Measurements from ENCODE around the gene FOXP1. TPM values are rescaled to one million over a fixed set of nuclear protein-coding genes. Genes with fewer than 3 reads are reported as not detected.
"Not testable (repeated sequence)": the region's sequence is repeated elsewhere in the genome, so short reads cannot be mapped to it uniquely, and the experiment has no call there.

FOXP1 gene
- polyA plus RNA-seq, 6 donors from 2014 or later = 441 to 620 (median 523) TPM

- H3K27ac Mint-ChIP-seq = peak overlapping the region in 2 of 6 donors; percentile 59 to 72
- H3K4me3 Mint-ChIP-seq = no peak overlapping the region
- no peaks in the 10 kb centered on the region for H3K27me3 Mint-ChIP-seq
- peaks cover 26 to 37% (median 29%) of the 10 kb centered on the region in 3 donors for H3K4me1 Mint-ChIP-seq
- H3K9me3 Mint-ChIP-seq = peaks cover 0 to 7% (median 2%) of the 10 kb centered on the region in 7 donors
- H3K36me3 Mint-ChIP-seq = peaks cover 30 to 31% of the 10 kb centered on the region in 2 donors
- no peak for DNase-seq
- no peak for ATAC-seq (ENCODE audit: low read depth in 2 of 2)
Measured at GRCh38 chr3:71328926-71329325, 254.6 kb downstream of the FOXP1 start.

GRCh38 chr3:71327936-71328335 is 255.6 kb downstream of the FOXP1 start:
- H3K27me3 Mint-ChIP-seq = no peaks in the 10 kb centered on the region
- peak overlapping the region in 2 of 6 donors; percentile 59 to 69 for H3K27ac Mint-ChIP-seq
- peaks cover 26 to 33% (median 26%) of the 10 kb centered on the region in 3 donors for H3K4me1 Mint-ChIP-seq
- no peak overlapping the region for H3K4me3 Mint-ChIP-seq
- peaks cover 26 to 29% of the 10 kb centered on the region in 2 donors for H3K36me3 Mint-ChIP-seq
- H3K9me3 Mint-ChIP-seq = peaks cover 0 to 7% (median 2%) of the 10 kb centered on the region in 7 donors
- no peak for DNase-seq
- no peak for ATAC-seq (ENCODE audit: low read depth in 2 of 2)

GRCh38 chr3:71325715-71326114 is 257.8 kb downstream of the FOXP1 start:
- Mint-ChIP-seq H3K4me3 (no peak overlapping the region), H3K27ac (peak overlapping the region in 1 of 6 donors; percentile 45), H3K27me3 (no peaks in the 10 kb centered on the region), H3K9me3 (peaks cover 0 to 7% (median 1%) of the 10 kb centered on the region in 7 donors), H3K36me3 (peaks cover 15 to 19% of the 10 kb centered on the region in 2 donors), H3K4me1 (peaks cover 30 to 37% (median 37%) of the 10 kb centered on the region in 3 donors)
- DNase-seq = no peak
- no peak for ATAC-seq (ENCODE audit: low read depth in 2 of 2)

- not testable (repeated sequence) for H3K27me3 Mint-ChIP-seq; DNase-seq; H3K36me3 Mint-ChIP-seq; H3K9me3 Mint-ChIP-seq; H3K4me3 Mint-ChIP-seq; ATAC-seq (ENCODE audit: low read depth in 2 of 2)
- H3K4me1 Mint-ChIP-seq = peaks cover 30% of the 10 kb centered on the region in 3 donors
- peak overlapping the region in 1 of 6 donors; percentile 37 for H3K27ac Mint-ChIP-seq
Measured at GRCh38 chr3:71324224-71324623, 259.3 kb downstream of the FOXP1 start.

GRCh38 chr3:71323558-71323957 is 260.0 kb downstream of the FOXP1 start:
- Mint-ChIP-seq H3K36me3 (peaks cover 0 to 4% of the 10 kb centered on the region in 2 donors), H3K4me1 (peaks cover 30 to 33% (median 30%) of the 10 kb centered on the region in 3 donors), H3K27ac (peak overlapping the region in 4 of 6 donors; percentile 4 to 69 (median 23)), H3K9me3 (no peaks in the 10 kb centered on the region), H3K4me3 (no peak overlapping the region), H3K27me3 (no peaks in the 10 kb centered on the region)
- DNase-seq = no peak
- ATAC-seq (ENCODE audit: low read depth in 2 of 2) = no peak

GRCh38 chr3:71322154-71322553 is 261.4 kb downstream of the FOXP1 start:
- H3K9me3 Mint-ChIP-seq = no peaks in the 10 kb centered on the region
- H3K27me3 Mint-ChIP-seq = no peaks in the 10 kb centered on the region
- H3K27ac Mint-ChIP-seq = peak overlapping the region in 5 of 6 donors; percentile 43 to 90 (median 61)
- DNase-seq (no peak), ATAC-seq (ENCODE audit: low read depth in 2 of 2) (no peak)
- peaks cover 0 to 4% of the 10 kb centered on the region in 2 donors for H3K36me3 Mint-ChIP-seq
- H3K4me3 Mint-ChIP-seq = no peak overlapping the region
- H3K4me1 Mint-ChIP-seq = peaks cover 30 to 39% (median 38%) of the 10 kb centered on the region in 3 donors

- Mint-ChIP-seq H3K9me3 (no peaks in the 10 kb centered on the region), H3K36me3 (peaks cover 0 to 4% of the 10 kb centered on the region in 2 donors), H3K27ac (no peak overlapping the region), H3K4me3 (no peak overlapping the region), H3K4me1 (peaks cover 30 to 52% (median 39%) of the 10 kb centered on the region in 3 donors), H3K27me3 (no peaks in the 10 kb centered on the region)
- DNase-seq = no peak
- ATAC-seq (ENCODE audit: low read depth in 2 of 2) = no peak
Measured at GRCh38 chr3:71319771-71320170, 263.8 kb downstream of the FOXP1 start.

GRCh38 chr3:71318458-71318827 is 265.1 kb downstream of the FOXP1 start:
- Mint-ChIP-seq H3K4me3 (no peak overlapping the region), H3K9me3 (no peaks in the 10 kb centered on the region), H3K4me1 (peaks cover 30 to 56% (median 39%) of the 10 kb centered on the region in 3 donors), H3K36me3 (peaks cover 0 to 4% of the 10 kb centered on the region in 2 donors), H3K27me3 (no peaks in the 10 kb centered on the region), H3K27ac (peak overlapping the region in 5 of 6 donors; percentile 25 to 88 (median 63))
- no peak for DNase-seq
- ATAC-seq (ENCODE audit: low read depth in 2 of 2) = no peak

GRCh38 chr3:71317749-71318457 is 265.6 kb downstream of the FOXP1 start:
- Mint-ChIP-seq H3K27ac (peak overlapping the region; percentile 23 to 95 (median 66)), H3K27me3 (no peaks in the 10 kb centered on the region), H3K4me1 (peaks cover 30 to 51% (median 34%) of the 10 kb centered on the region in 3 donors), H3K4me3 (peak overlapping the region in 7 of 8 donors; percentile 32 to 72 (median 54)), H3K9me3 (no peaks in the 10 kb centered on the region), H3K36me3 (peaks cover 0 to 4% of the 10 kb centered on the region in 2 donors)
- DNase-seq (no peak), ATAC-seq (ENCODE audit: low read depth in 2 of 2) (peak; percentile 60 to 64)

- H3K27me3 Mint-ChIP-seq = no peaks in the 10 kb centered on the region
- no peaks in the 10 kb centered on the region for H3K9me3 Mint-ChIP-seq
- DNase-seq (no peak), ATAC-seq (ENCODE audit: low read depth in 2 of 2) (no peak)
- H3K27ac Mint-ChIP-seq = peak overlapping the region in 3 of 6 donors; percentile 52 to 71 (median 58)
- H3K36me3 Mint-ChIP-seq = no peaks in the 10 kb centered on the region
- peaks cover 29 to 48% (median 34%) of the 10 kb centered on the region in 3 donors for H3K4me1 Mint-ChIP-seq
- H3K4me3 Mint-ChIP-seq = peak overlapping the region in 3 of 8 donors; percentile 41 to 72 (median 41)
Measured at GRCh38 chr3:71317140-71317539, 266.4 kb downstream of the FOXP1 start.

- Mint-ChIP-seq H3K9me3 (no peaks in the 10 kb centered on the region), H3K36me3 (peaks cover 0 to 5% of the 10 kb centered on the region in 2 donors), H3K4me1 (peaks cover 36 to 52% (median 36%) of the 10 kb centered on the region in 3 donors), H3K27me3 (no peaks in the 10 kb centered on the region), H3K4me3 (peak overlapping the region in 4 of 8 donors; percentile 29 to 85 (median 60)), H3K27ac (peak overlapping the region in 5 of 6 donors; percentile 52 to 86 (median 71))
- DNase-seq (no peak), ATAC-seq (ENCODE audit: low read depth in 2 of 2) (no peak)
Measured at GRCh38 chr3:71316066-71316777, 267.3 kb downstream of the FOXP1 start.

- DNase-seq = no peak
- Mint-ChIP-seq H3K9me3 (no peaks in the 10 kb centered on the region), H3K36me3 (peaks cover 0 to 10% of the 10 kb centered on the region in 2 donors), H3K4me3 (peak overlapping the region in 4 of 8 donors; percentile 1 to 85 (median 26)), H3K4me1 (peaks cover 40 to 60% (median 43%) of the 10 kb centered on the region in 3 donors), H3K27ac (peak overlapping the region; percentile 41 to 75 (median 60)), H3K27me3 (no peaks in the 10 kb centered on the region)
- ATAC-seq (ENCODE audit: low read depth in 2 of 2) = peak in 1 of 2 donors; percentile 13
Measured at GRCh38 chr3:71315431-71315830, 268.1 kb downstream of the FOXP1 start.

GRCh38 chr3:71313844-71314243 is 269.7 kb downstream of the FOXP1 start:
- Mint-ChIP-seq H3K4me3 (no peak overlapping the region), H3K9me3 (no peaks in the 10 kb centered on the region), H3K27ac (peak overlapping the region in 3 of 6 donors; percentile 16 to 57 (median 30)), H3K36me3 (peaks cover 0 to 11% of the 10 kb centered on the region in 2 donors), H3K4me1 (peaks cover 51 to 76% (median 58%) of the 10 kb centered on the region in 3 donors), H3K27me3 (no peaks in the 10 kb centered on the region)
- ATAC-seq (ENCODE audit: low read depth in 2 of 2) (no peak), DNase-seq (no peak)

Data from naive B cell (primary cell).